Measurements from ENCODE around the gene CDIP1.

The CDIP1 gene

GRCh38 chr16:4536391-4537106, 2.0 kb downstream of the CDIP1 start:
- H3K9ac ChIP-seq (ENCODE audit: low read length) = no peak overlapping the region
- peaks cover 9% of the 10 kb centered on the region for H3K27me3 ChIP-seq (ENCODE audit: control insufficient read depth, insufficient read depth, low read length)
- no peaks in the 10 kb centered on the region for H3K9me3 ChIP-seq (ENCODE audit: control insufficient read depth, low read length)
- H3K4me1 ChIP-seq (ENCODE audit: control insufficient read depth, insufficient read depth, low read length) = peaks cover 7% of the 10 kb centered on the region
- no peaks in the 10 kb centered on the region for H3K36me3 ChIP-seq (ENCODE audit: control insufficient read depth, insufficient read depth, low read length)
- no peak overlapping the region for H3K4me3 ChIP-seq (ENCODE audit: low read length)

GRCh38 chr16:4535627-4536108, 2.9 kb downstream of the CDIP1 start:
- H3K4me3 ChIP-seq (ENCODE audit: low read length) = no peak overlapping the region
- no peak overlapping the region for H3K9ac ChIP-seq (ENCODE audit: low read length)
- no peaks in the 10 kb centered on the region for H3K9me3 ChIP-seq (ENCODE audit: control insufficient read depth, low read length)
- no peaks in the 10 kb centered on the region for H3K36me3 ChIP-seq (ENCODE audit: control insufficient read depth, insufficient read depth, low read length)
- H3K27me3 ChIP-seq (ENCODE audit: control insufficient read depth, insufficient read depth, low read length) = peaks cover 9% of the 10 kb centered on the region
- peaks cover 7% of the 10 kb centered on the region for H3K4me1 ChIP-seq (ENCODE audit: control insufficient read depth, insufficient read depth, low read length)

DNA sequence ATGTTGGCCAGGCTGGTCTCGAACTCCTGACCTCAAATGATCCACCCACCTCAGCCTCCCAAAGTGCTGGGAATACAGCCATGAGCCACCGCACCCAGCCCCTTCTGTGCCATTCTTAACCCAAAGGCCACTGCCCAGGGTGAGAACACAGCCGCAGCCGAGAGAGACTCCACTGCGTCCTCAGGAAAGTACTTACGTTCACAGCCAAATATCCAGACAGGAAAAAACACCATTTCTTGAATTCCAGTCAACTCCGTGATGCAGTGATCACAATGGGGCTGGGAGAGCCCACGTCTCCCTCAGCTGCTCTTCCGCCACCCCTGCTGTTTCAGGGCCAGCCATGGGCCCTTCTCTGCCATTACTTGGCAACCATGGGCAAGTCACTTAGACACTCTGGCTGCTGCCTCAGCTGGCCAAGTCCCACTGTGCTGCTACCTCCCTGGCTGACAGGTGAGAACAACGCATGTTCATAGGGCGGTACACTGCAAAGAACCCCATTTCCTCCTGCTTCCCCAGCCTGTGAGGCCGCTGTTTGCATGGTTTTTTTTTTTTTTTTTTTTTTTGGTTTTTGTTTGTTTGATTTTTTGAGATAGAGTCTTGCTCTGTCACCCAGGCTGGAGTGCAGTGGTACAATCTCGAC, 4.3 kb downstream of the CDIP1 start:
- Histone ChIP-seq H3K9ac (ENCODE audit: low read length) (no peak overlapping the region), H3K4me1 (ENCODE audit: control insufficient read depth, insufficient read depth, low read length) (peaks cover 7% of the 10 kb centered on the region), H3K9me3 (ENCODE audit: control insufficient read depth, low read length) (no peaks in the 10 kb centered on the region), H3K4me3 (ENCODE audit: low read length) (no peak overlapping the region), H3K27me3 (ENCODE audit: control insufficient read depth, insufficient read depth, low read length) (peaks cover 9% of the 10 kb centered on the region), H3K36me3 (ENCODE audit: control insufficient read depth, insufficient read depth, low read length) (no peaks in the 10 kb centered on the region)

- no peak overlapping the region for H3K9ac ChIP-seq (ENCODE audit: low read length)
- no peaks in the 10 kb centered on the region for H3K9me3 ChIP-seq (ENCODE audit: control insufficient read depth, low read length)
- H3K36me3 ChIP-seq (ENCODE audit: control insufficient read depth, insufficient read depth, low read length) = no peaks in the 10 kb centered on the region
- peaks cover 7% of the 10 kb centered on the region for H3K4me1 ChIP-seq (ENCODE audit: control insufficient read depth, insufficient read depth, low read length)
- H3K4me3 ChIP-seq (ENCODE audit: low read length) = no peak overlapping the region
- H3K27me3 ChIP-seq (ENCODE audit: control insufficient read depth, insufficient read depth, low read length) = peaks cover 9% of the 10 kb centered on the region
Observed at GRCh38 chr16:4533490-4533889, 5.1 kb downstream of the CDIP1 start.

GRCh38 chr16:4532238-4532637, 6.3 kb downstream of the CDIP1 start:
- Histone ChIP-seq H3K4me1 (ENCODE audit: control insufficient read depth, insufficient read depth, low read length) (peaks cover 1% of the 10 kb centered on the region), H3K4me3 (ENCODE audit: low read length) (no peak overlapping the region), H3K36me3 (ENCODE audit: control insufficient read depth, insufficient read depth, low read length) (no peaks in the 10 kb centered on the region), H3K27me3 (ENCODE audit: control insufficient read depth, insufficient read depth, low read length) (peaks cover 1% of the 10 kb centered on the region), H3K9me3 (ENCODE audit: control insufficient read depth, low read length) (no peaks in the 10 kb centered on the region), H3K9ac (ENCODE audit: low read length) (no peak overlapping the region)

GRCh38 chr16:4531811-4532210, 6.8 kb downstream of the CDIP1 start:
- Histone ChIP-seq H3K4me1 (ENCODE audit: control insufficient read depth, insufficient read depth, low read length) (no peaks in the 10 kb centered on the region), H3K9ac (ENCODE audit: low read length) (no peak overlapping the region), H3K27me3 (ENCODE audit: control insufficient read depth, insufficient read depth, low read length) (no peaks in the 10 kb centered on the region), H3K9me3 (ENCODE audit: control insufficient read depth, low read length) (no peaks in the 10 kb centered on the region), H3K4me3 (ENCODE audit: low read length) (no peak overlapping the region), H3K36me3 (ENCODE audit: control insufficient read depth, insufficient read depth, low read length) (no peaks in the 10 kb centered on the region)

GRCh38 chr16:4529085-4530060, 9.2 kb downstream of the CDIP1 start:
- Histone ChIP-seq H3K27me3 (ENCODE audit: control insufficient read depth, insufficient read depth, low read length) (no peaks in the 10 kb centered on the region), H3K9ac (ENCODE audit: low read length) (no peak overlapping the region), H3K4me3 (ENCODE audit: low read length) (no peak overlapping the region), H3K9me3 (ENCODE audit: control insufficient read depth, low read length) (no peaks in the 10 kb centered on the region), H3K4me1 (ENCODE audit: control insufficient read depth, insufficient read depth, low read length) (peaks cover 5% of the 10 kb centered on the region), H3K36me3 (ENCODE audit: control insufficient read depth, insufficient read depth, low read length) (no peaks in the 10 kb centered on the region)

GRCh38 chr16:4525634-4526277, 12.8 kb downstream of the CDIP1 start:
- Histone ChIP-seq H3K4me3 (ENCODE audit: low read length) (no peak overlapping the region), H3K27me3 (ENCODE audit: control insufficient read depth, insufficient read depth, low read length) (no peaks in the 10 kb centered on the region), H3K9ac (ENCODE audit: low read length) (no peak overlapping the region), H3K4me1 (ENCODE audit: control insufficient read depth, insufficient read depth, low read length) (peaks cover 5% of the 10 kb centered on the region), H3K36me3 (ENCODE audit: control insufficient read depth, insufficient read depth, low read length) (no peaks in the 10 kb centered on the region), H3K9me3 (ENCODE audit: control insufficient read depth, low read length) (no peaks in the 10 kb centered on the region)

DNA sequence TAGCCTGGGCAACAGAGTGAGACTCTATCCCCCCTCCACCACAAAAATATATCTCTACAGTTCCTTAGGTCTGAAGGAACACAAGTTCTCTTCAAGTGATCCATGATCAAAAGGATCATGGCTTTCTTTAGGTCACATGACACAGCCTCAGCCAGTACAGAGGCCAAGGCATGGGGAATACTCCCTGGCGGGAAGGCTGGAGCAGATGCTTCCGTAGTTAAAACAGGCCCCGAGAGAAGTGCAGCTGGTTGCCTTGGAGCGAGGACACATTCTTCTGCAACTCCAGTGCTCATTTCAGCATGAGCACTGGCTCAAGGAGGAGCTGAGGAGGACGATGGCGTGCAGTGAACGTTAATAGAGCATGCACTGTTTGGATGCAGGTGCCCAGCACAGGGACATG, 13.5 kb downstream of the CDIP1 start:
- H3K9ac ChIP-seq (ENCODE audit: low read length) = no peak overlapping the region
- H3K27me3 ChIP-seq (ENCODE audit: control insufficient read depth, insufficient read depth, low read length) = no peaks in the 10 kb centered on the region
- no peaks in the 10 kb centered on the region for H3K9me3 ChIP-seq (ENCODE audit: control insufficient read depth, low read length)
- no peaks in the 10 kb centered on the region for H3K36me3 ChIP-seq (ENCODE audit: control insufficient read depth, insufficient read depth, low read length)
- H3K4me3 ChIP-seq (ENCODE audit: low read length) = no peak overlapping the region
- H3K4me1 ChIP-seq (ENCODE audit: control insufficient read depth, insufficient read depth, low read length) = peaks cover 5% of the 10 kb centered on the region

DNA sequence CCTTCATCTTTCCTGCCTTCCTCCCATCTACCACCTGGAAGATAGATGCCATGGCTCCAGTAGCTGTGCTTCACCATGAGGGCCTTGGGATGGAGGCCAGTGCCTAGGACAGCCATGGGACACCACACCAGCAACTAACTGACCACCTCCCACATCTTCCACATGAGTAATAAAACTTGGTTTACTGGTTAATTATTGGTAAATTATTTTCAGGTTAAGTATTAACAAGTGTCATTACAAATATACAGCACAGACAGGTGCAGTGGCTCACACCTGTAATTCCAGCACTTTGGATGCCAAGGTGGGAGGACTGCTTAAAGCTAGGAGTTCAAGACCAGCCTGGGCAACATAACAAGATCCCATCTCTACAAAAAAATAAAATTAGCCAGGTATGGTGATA, 14.0 kb downstream of the CDIP1 start:
- no peaks in the 10 kb centered on the region for H3K36me3 ChIP-seq (ENCODE audit: control insufficient read depth, insufficient read depth, low read length)
- H3K4me1 ChIP-seq (ENCODE audit: control insufficient read depth, insufficient read depth, low read length) = peaks cover 5% of the 10 kb centered on the region
- no peaks in the 10 kb centered on the region for H3K9me3 ChIP-seq (ENCODE audit: control insufficient read depth, low read length)
- no peak overlapping the region for H3K4me3 ChIP-seq (ENCODE audit: low read length)
- H3K27me3 ChIP-seq (ENCODE audit: control insufficient read depth, insufficient read depth, low read length) = no peaks in the 10 kb centered on the region
- H3K9ac ChIP-seq (ENCODE audit: low read length) = no peak overlapping the region

- no peak overlapping the region for H3K9ac ChIP-seq (ENCODE audit: low read length)
- no peak overlapping the region for H3K4me3 ChIP-seq (ENCODE audit: low read length)
- peaks cover 5% of the 10 kb centered on the region for H3K4me1 ChIP-seq (ENCODE audit: control insufficient read depth, insufficient read depth, low read length)
- H3K27me3 ChIP-seq (ENCODE audit: control insufficient read depth, insufficient read depth, low read length) = no peaks in the 10 kb centered on the region
- no peaks in the 10 kb centered on the region for H3K36me3 ChIP-seq (ENCODE audit: control insufficient read depth, insufficient read depth, low read length)
- no peaks in the 10 kb centered on the region for H3K9me3 ChIP-seq (ENCODE audit: control insufficient read depth, low read length)
Observed at GRCh38 chr16:4523686-4524085, 14.9 kb downstream of the CDIP1 start.
